Measurements from ENCODE around the gene ASZ1.

- no peak for TF ChIP-seq SPI1 (IDR thresholded peaks at IDR 0.05; ENCODE audit: borderline replicate concordance, low read depth)
- no peak for TF ChIP-seq CTCF (IDR thresholded peaks at IDR 0.05; ENCODE audit: insufficient read depth, low read length)
Measured at GRCh38 chr7:117332031-117332430, 95.3 kb downstream of the ASZ1 start.

Measured in HL-60 (cell line).